HuH-7.5 (cell line): ENCODE data around the gene ANAPC16.
"Not testable (repeated sequence)": the region's sequence is repeated elsewhere in the genome, so short reads cannot be mapped to it uniquely, and the experiment has no call there.

Source experiments
- DNase-seq: peaks from one replicate; pipeline ENCODE4 v3.0.0; 2011; ENCODE audit warnings: low spot score

The ANAPC16 gene

GRCh38 chr10:72244573-72245038, 28.8 kb downstream of the ANAPC16 start:
- no peak for DNase-seq

- DNase-seq: no peak
These were observed 30.2 kb downstream of the ANAPC16 start for GRCh38 chr10:72245949-72246525.

GRCh38 chr10:72248468-72249151, 32.8 kb downstream of the ANAPC16 start:
- no peak for DNase-seq

- DNase-seq: not testable (repeated sequence)
These were observed 33.5 kb downstream of the ANAPC16 start for GRCh38 chr10:72249176-72249862.

GRCh38 chr10:72250666-72251065, 34.9 kb downstream of the ANAPC16 start:
- no peak for DNase-seq

GRCh38 chr10:72251635-72252034, 35.8 kb downstream of the ANAPC16 start:
- DNase-seq: no peak

GRCh38 chr10:72252972-72253371, 37.2 kb downstream of the ANAPC16 start:
- no peak for DNase-seq

- no peak for DNase-seq
These were observed 37.8 kb downstream of the ANAPC16 start for GRCh38 chr10:72253578-72253977.

GRCh38 chr10:72254813-72255568, 39.2 kb downstream of the ANAPC16 start:
- no peak for DNase-seq

- DNase-seq: no peak
These were observed 40.3 kb downstream of the ANAPC16 start for GRCh38 chr10:72255977-72256729.

- no peak for DNase-seq
These were observed 41.5 kb downstream of the ANAPC16 start for GRCh38 chr10:72257051-72257892.

- DNase-seq: no peak
These were observed 42.8 kb downstream of the ANAPC16 start for GRCh38 chr10:72258617-72259016.

- DNase-seq: no peak
These were observed 43.9 kb downstream of the ANAPC16 start for GRCh38 chr10:72259491-72260238.

- DNase-seq: peak; percentile 64
These were observed 44.6 kb downstream of the ANAPC16 start for GRCh38 chr10:72260239-72260975.

- no peak for DNase-seq
These were observed 45.4 kb downstream of the ANAPC16 start for GRCh38 chr10:72260976-72261783.

- DNase-seq: no peak
These were observed 46.1 kb downstream of the ANAPC16 start for GRCh38 chr10:72261784-72262404.

GRCh38 chr10:72263613-72264241, 47.9 kb downstream of the ANAPC16 start:
- no peak for DNase-seq

- DNase-seq: no peak
These were observed 48.7 kb downstream of the ANAPC16 start for GRCh38 chr10:72264536-72264935.
